HCT116 (cell line): Measurements from ENCODE around the gene SLC25A36.

Experiments
- CTCF ChIP-seq, 3 experiments: fragments of 200-600 bp in 1 of 3; sonication (generic) in 1 of 3; IDR thresholded peaks in 2 of 3; conservative IDR thresholded peaks in 1 of 3; 2 replicates each; pipeline ENCODE4 v1.5.1; 2012 to 2017; ENCODE audit warnings: low read depth in 2 of 3, low read length in 2 of 3, antibody characterized with exemption in 1 of 3, borderline replicate concordance in 1 of 3, control low read depth in 1 of 3, mild to moderate bottlenecking in 1 of 3, mixed read lengths in 1 of 3, mixed run types in 1 of 3, moderate library complexity in 1 of 3; ENCODE audit not compliant: insufficient read depth in 1 of 3
- ELF1 ChIP-seq: IDR thresholded peaks from 2 replicates; pipeline ENCODE4 v1.6.1; 2012; ENCODE audit warnings: low read depth, borderline replicate concordance
- EZH2 ChIP-seq: fragments of 200-600 bp; sonication (generic); IDR thresholded peaks from 2 replicates; pipeline ENCODE4 v1.6.1; 2017; ENCODE audit warnings: antibody characterized with exemption, mixed run types
- EZH2phosphoT487 ChIP-seq: fragments of 200-600 bp; IDR thresholded peaks from 2 replicates; pipeline ENCODE4 v1.6.1; 2018; ENCODE audit warnings: antibody characterized with exemption, borderline replicate concordance
- MAX ChIP-seq: IDR thresholded peaks from 2 replicates; pipeline ENCODE4 v1.6.1; 2012
- POLR2A ChIP-seq: IDR thresholded peaks from 2 replicates; pipeline ENCODE4 v1.7.0; 2011; ENCODE audit warnings: borderline replicate concordance; ENCODE audit not compliant: insufficient read depth, insufficient read length; ENCODE audit errors: extremely low read depth
- TCF7L2 ChIP-seq: IDR thresholded peaks from 2 replicates; pipeline ENCODE4 v1.7.0; 2011; ENCODE audit warnings: borderline replicate concordance, inconsistent platforms; ENCODE audit not compliant: insufficient read depth, insufficient read length; ENCODE audit errors: extremely low read depth
- TF ChIP-seq, protein P1 (sequence below): IDR thresholded peaks from 2 replicates; pipeline ENCODE4 v1.6.1; 2012; ENCODE audit warnings: low read depth

- no peak for TF ChIP-seq EZH2
- no peak for TF ChIP-seq CTCF (IDR thresholded peaks at IDR 0.05 in 2 of 3, conservative IDR thresholded peaks at IDR 0.05 in 1 of 3; ENCODE audit: borderline replicate concordance in 1 of 3, insufficient read depth in 1 of 3, low read depth in 2 of 3, low read length in 2 of 3)
- no peak for TF ChIP-seq TCF7L2
- no peak for TF ChIP-seq POLR2A
- TF ChIP-seq ELF1: no peak
- TF ChIP-seq MAX: no peak
- no peak for TF ChIP-seq EZH2phosphoT487
- TF ChIP-seq, protein P1, sequence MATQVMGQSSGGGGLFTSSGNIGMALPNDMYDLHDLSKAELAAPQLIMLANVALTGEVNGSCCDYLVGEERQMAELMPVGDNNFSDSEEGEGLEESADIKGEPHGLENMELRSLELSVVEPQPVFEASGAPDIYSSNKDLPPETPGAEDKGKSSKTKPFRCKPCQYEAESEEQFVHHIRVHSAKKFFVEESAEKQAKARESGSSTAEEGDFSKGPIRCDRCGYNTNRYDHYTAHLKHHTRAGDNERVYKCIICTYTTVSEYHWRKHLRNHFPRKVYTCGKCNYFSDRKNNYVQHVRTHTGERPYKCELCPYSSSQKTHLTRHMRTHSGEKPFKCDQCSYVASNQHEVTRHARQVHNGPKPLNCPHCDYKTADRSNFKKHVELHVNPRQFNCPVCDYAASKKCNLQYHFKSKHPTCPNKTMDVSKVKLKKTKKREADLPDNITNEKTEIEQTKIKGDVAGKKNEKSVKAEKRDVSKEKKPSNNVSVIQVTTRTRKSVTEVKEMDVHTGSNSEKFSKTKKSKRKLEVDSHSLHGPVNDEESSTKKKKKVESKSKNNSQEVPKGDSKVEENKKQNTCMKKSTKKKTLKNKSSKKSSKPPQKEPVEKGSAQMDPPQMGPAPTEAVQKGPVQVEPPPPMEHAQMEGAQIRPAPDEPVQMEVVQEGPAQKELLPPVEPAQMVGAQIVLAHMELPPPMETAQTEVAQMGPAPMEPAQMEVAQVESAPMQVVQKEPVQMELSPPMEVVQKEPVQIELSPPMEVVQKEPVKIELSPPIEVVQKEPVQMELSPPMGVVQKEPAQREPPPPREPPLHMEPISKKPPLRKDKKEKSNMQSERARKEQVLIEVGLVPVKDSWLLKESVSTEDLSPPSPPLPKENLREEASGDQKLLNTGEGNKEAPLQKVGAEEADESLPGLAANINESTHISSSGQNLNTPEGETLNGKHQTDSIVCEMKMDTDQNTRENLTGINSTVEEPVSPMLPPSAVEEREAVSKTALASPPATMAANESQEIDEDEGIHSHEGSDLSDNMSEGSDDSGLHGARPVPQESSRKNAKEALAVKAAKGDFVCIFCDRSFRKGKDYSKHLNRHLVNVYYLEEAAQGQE: no peak
These were observed 14.6 kb downstream of the SLC25A36 start for GRCh38 chr3:140956058-140956835.
